Activated effector memory CD4-positive, alpha-beta T cell treated with Interleukin-2 at 50 U/mL for 16 hours (primary cell): Measurements from ENCODE around the gene STK4.
"Not testable (repeated sequence)": the region's sequence is repeated elsewhere in the genome, so short reads cannot be mapped to it uniquely, and the experiment has no call there.

Source experiments
- DNase-seq: peaks from one replicate; pipeline ENCODE4 v3.0.0-alpha.2; 2020

Gene STK4

GRCh38 chr20:44990425-44990824 is 24.1 kb downstream of the STK4 start:
- DNase-seq: no peak

GRCh38 chr20:44990957-44991356 is 24.6 kb downstream of the STK4 start:
- DNase-seq: no peak

GRCh38 chr20:44993343-44993742 is 27.0 kb downstream of the STK4 start:
- no peak for DNase-seq

- no peak for DNase-seq
Measured at GRCh38 chr20:44997171-44997570, 30.9 kb downstream of the STK4 start.

GRCh38 chr20:44997668-44998067 is 31.4 kb downstream of the STK4 start:
- no peak for DNase-seq

- DNase-seq: no peak
Measured at GRCh38 chr20:45008521-45009049, 42.3 kb downstream of the STK4 start.

GRCh38 chr20:45010399-45010828 is 44.1 kb downstream of the STK4 start:
- DNase-seq: no peak

- no peak for DNase-seq
Measured at GRCh38 chr20:45011108-45011526, 44.8 kb downstream of the STK4 start.

GRCh38 chr20:45012682-45013302 is 46.5 kb downstream of the STK4 start:
- no peak for DNase-seq

- DNase-seq: not testable (repeated sequence)
Measured at GRCh38 chr20:45014131-45014530, 47.8 kb downstream of the STK4 start.

GRCh38 chr20:45014671-45015415 is 48.5 kb downstream of the STK4 start:
- no peak for DNase-seq

- no peak for DNase-seq
Measured at GRCh38 chr20:45016089-45016671, 49.9 kb downstream of the STK4 start.

GRCh38 chr20:45017281-45017680 is 51.0 kb downstream of the STK4 start:
- DNase-seq: no peak

GRCh38 chr20:45017857-45018256 is 51.5 kb downstream of the STK4 start:
- no peak for DNase-seq

GRCh38 chr20:45019027-45019761 is 52.9 kb downstream of the STK4 start:
- no peak for DNase-seq

- no peak for DNase-seq
Measured at GRCh38 chr20:45019762-45020123, 53.4 kb downstream of the STK4 start.

GRCh38 chr20:45020236-45020886 is 54.0 kb downstream of the STK4 start:
- no peak for DNase-seq

GRCh38 chr20:45021631-45022030 is 55.3 kb downstream of the STK4 start:
- no peak for DNase-seq

- DNase-seq: not testable (repeated sequence)
Measured at GRCh38 chr20:45023140-45023539, 56.8 kb downstream of the STK4 start.

- no peak for DNase-seq
Measured at GRCh38 chr20:45028424-45029136, 62.3 kb downstream of the STK4 start.

GRCh38 chr20:45029884-45030283 is 63.6 kb downstream of the STK4 start:
- DNase-seq: no peak

GRCh38 chr20:45032276-45032675 is 66.0 kb downstream of the STK4 start:
- no peak for DNase-seq
